Mesothelial cell of epicardium (in vitro differentiated cells): Measurements from ENCODE around the gene AASDH. TPM values are rescaled to one million over a fixed set of nuclear protein-coding genes. Genes with fewer than 3 reads are reported as not detected.

ENCODE experiments used
- DNase-seq, 2 experiments: peaks; one replicate each; pipeline ENCODE4 v3.0.0; 2021; ENCODE audit warnings: low spot score in 2 of 2; ENCODE audit not compliant: unreplicated experiment in 2 of 2
- H3K27ac Mint-ChIP-seq: 2 replicates; pipeline ENCODE4 v1.8.0; 2021; ENCODE audit warnings: mixed read lengths
- H3K27me3 Mint-ChIP-seq: 2 replicates; pipeline ENCODE4 v1.8.0; 2021; ENCODE audit warnings: low read depth, mixed read lengths
- H3K36me3 Mint-ChIP-seq: 2 replicates; pipeline ENCODE4 v1.8.0; 2021; ENCODE audit warnings: mixed read lengths
- H3K4me1 Mint-ChIP-seq: 2 replicates; pipeline ENCODE4 v1.8.0; 2021; ENCODE audit warnings: mixed read lengths
- H3K4me3 Mint-ChIP-seq: 2 replicates; pipeline ENCODE4 v1.8.0; 2021; ENCODE audit warnings: mild to moderate bottlenecking, moderate library complexity, mixed read lengths
- H3K9me3 Mint-ChIP-seq: 2 replicates; pipeline ENCODE4 v1.8.0; 2021; ENCODE audit warnings: mixed read lengths
- CTCF ChIP-seq: fragments of 200-600 bp; sonication (generic); IDR thresholded peaks from one replicate; pipeline ENCODE4 v1.5.0; 2021; ENCODE audit warnings: antibody characterized with exemption; ENCODE audit not compliant: unreplicated experiment
- total RNA-seq: library from RNA; stranded (reverse); gene quantifications from 3 replicates; pipeline ENCODE4 v1.2.1, GENCODE V29; 2021

AASDH gene
- total RNA-seq, 1 donor from 2014 or later = 21.9 TPM

- peak; percentile 71 for TF ChIP-seq CTCF
- Mint-ChIP-seq H3K4me3 (peak overlapping the region; percentile 3), H3K36me3 (no peaks in the 10 kb centered on the region), H3K9me3 (no peaks in the 10 kb centered on the region), H3K27ac (peak overlapping the region; percentile 87), H3K27me3 (no peaks in the 10 kb centered on the region), H3K4me1 (peaks cover 9% of the 10 kb centered on the region)
- peak; percentile 53 to 83 for DNase-seq
Observed at GRCh38 chr4:56301181-56301996, 85.9 kb downstream of the AASDH start.

GRCh38 chr4:56298236-56298635 is 89.1 kb downstream of the AASDH start:
- no peak overlapping the region for H3K27ac Mint-ChIP-seq
- no peak for TF ChIP-seq CTCF
- H3K4me3 Mint-ChIP-seq = no peak overlapping the region
- peaks cover 6% of the 10 kb centered on the region for H3K36me3 Mint-ChIP-seq
- H3K27me3 Mint-ChIP-seq = no peaks in the 10 kb centered on the region
- H3K9me3 Mint-ChIP-seq = peaks cover 3% of the 10 kb centered on the region
- DNase-seq = no peak
- H3K4me1 Mint-ChIP-seq = peaks cover 9% of the 10 kb centered on the region

- peaks cover 7% of the 10 kb centered on the region for H3K9me3 Mint-ChIP-seq
Observed at GRCh38 chr4:56297776-56298175, 89.5 kb downstream of the AASDH start.

GRCh38 chr4:56296526-56296925 is 90.8 kb downstream of the AASDH start:
- Mint-ChIP-seq H3K4me1 (peaks cover 7% of the 10 kb centered on the region), H3K27me3 (no peaks in the 10 kb centered on the region), H3K4me3 (no peak overlapping the region), H3K36me3 (peaks cover 14% of the 10 kb centered on the region), H3K9me3 (peaks cover 13% of the 10 kb centered on the region), H3K27ac (no peak overlapping the region)
- no peak for DNase-seq
- TF ChIP-seq CTCF = no peak

More at GRCh38 chr4:56297776-56298175, 89.5 kb downstream of the AASDH start:
- TF ChIP-seq CTCF = no peak
- no peak for DNase-seq
- Mint-ChIP-seq H3K36me3 (peaks cover 10% of the 10 kb centered on the region), H3K4me1 (peaks cover 9% of the 10 kb centered on the region), H3K27ac (no peak overlapping the region), H3K4me3 (no peak overlapping the region), H3K27me3 (no peaks in the 10 kb centered on the region)

GRCh38 chr4:56293121-56293520 is 94.2 kb downstream of the AASDH start:
- DNase-seq = no peak
- TF ChIP-seq CTCF = no peak
- H3K9me3 Mint-ChIP-seq = peaks cover 13% of the 10 kb centered on the region
- H3K27ac Mint-ChIP-seq = no peak overlapping the region
- no peak overlapping the region for H3K4me3 Mint-ChIP-seq
- peaks cover 14% of the 10 kb centered on the region for H3K36me3 Mint-ChIP-seq
- H3K4me1 Mint-ChIP-seq = peaks cover 13% of the 10 kb centered on the region
- no peaks in the 10 kb centered on the region for H3K27me3 Mint-ChIP-seq
